PFSK-1 (cell line): ENCODE measurements around the gene ERBB4.

Experiments used
- FOXP2 ChIP-seq: optimal IDR thresholded peaks from 2 replicates; pipeline ENCODE3; 2011; ENCODE audit warnings: borderline replicate concordance, control low read depth, inconsistent platforms; ENCODE audit not compliant: insufficient read depth; ENCODE audit errors: extremely low read length, extremely low read depth
- POLR2AphosphoS5 ChIP-seq: IDR thresholded peaks from 2 replicates; pipeline ENCODE4 v1.6.1; 2012; ENCODE audit warnings: low read depth, mild to moderate bottlenecking, control low read depth, low read length, moderate library complexity
- SIN3A ChIP-seq: IDR thresholded peaks from 2 replicates; pipeline ENCODE4 v1.6.1; 2012; ENCODE audit warnings: mild to moderate bottlenecking, low read length, moderate library complexity, borderline replicate concordance; ENCODE audit not compliant: insufficient read depth
- TAF1 ChIP-seq: IDR thresholded peaks from 2 replicates; pipeline ENCODE4 v1.6.1; 2012; ENCODE audit warnings: low read length, control low read depth, borderline replicate concordance; ENCODE audit not compliant: insufficient read depth
- TF ChIP-seq, protein P1 (sequence below), 2 experiments: IDR thresholded peaks; 2 replicates each; pipeline versions ENCODE4 v1.6.1 to v1.8.0; 2011 to 2012; ENCODE audit warnings: low read depth in 2 of 2, low read length in 2 of 2, control low read depth in 1 of 2, inconsistent platforms in 1 of 2, mild to moderate bottlenecking in 1 of 2, moderate library complexity in 1 of 2; ENCODE audit not compliant: insufficient read depth in 1 of 2

The ERBB4 gene

DNA sequence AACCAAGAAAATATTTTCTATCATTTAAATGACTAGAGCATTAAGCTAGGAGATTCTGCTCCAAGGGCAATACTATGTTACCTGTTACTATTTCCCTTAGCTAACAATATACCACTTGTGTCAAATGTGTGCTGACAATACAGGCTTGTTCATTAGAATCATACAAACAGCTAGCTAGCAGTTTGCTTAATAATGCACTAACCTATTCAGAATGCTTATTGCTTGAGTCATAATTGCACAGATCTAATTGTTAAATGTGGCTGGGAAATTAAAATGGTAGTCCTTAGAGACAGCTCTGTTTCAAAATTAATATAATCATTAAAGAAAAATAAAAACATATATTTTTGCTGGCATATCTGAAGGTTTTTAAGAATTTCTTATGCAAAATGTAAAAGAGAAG lies 344.2 kb downstream of the ERBB4 start:
- TF ChIP-seq FOXP2 (no peak), TAF1 (no peak), SIN3A (no peak), POLR2AphosphoS5 (no peak)
- TF ChIP-seq, protein P1, sequence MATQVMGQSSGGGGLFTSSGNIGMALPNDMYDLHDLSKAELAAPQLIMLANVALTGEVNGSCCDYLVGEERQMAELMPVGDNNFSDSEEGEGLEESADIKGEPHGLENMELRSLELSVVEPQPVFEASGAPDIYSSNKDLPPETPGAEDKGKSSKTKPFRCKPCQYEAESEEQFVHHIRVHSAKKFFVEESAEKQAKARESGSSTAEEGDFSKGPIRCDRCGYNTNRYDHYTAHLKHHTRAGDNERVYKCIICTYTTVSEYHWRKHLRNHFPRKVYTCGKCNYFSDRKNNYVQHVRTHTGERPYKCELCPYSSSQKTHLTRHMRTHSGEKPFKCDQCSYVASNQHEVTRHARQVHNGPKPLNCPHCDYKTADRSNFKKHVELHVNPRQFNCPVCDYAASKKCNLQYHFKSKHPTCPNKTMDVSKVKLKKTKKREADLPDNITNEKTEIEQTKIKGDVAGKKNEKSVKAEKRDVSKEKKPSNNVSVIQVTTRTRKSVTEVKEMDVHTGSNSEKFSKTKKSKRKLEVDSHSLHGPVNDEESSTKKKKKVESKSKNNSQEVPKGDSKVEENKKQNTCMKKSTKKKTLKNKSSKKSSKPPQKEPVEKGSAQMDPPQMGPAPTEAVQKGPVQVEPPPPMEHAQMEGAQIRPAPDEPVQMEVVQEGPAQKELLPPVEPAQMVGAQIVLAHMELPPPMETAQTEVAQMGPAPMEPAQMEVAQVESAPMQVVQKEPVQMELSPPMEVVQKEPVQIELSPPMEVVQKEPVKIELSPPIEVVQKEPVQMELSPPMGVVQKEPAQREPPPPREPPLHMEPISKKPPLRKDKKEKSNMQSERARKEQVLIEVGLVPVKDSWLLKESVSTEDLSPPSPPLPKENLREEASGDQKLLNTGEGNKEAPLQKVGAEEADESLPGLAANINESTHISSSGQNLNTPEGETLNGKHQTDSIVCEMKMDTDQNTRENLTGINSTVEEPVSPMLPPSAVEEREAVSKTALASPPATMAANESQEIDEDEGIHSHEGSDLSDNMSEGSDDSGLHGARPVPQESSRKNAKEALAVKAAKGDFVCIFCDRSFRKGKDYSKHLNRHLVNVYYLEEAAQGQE (IDR thresholded peaks at IDR 0.05; ENCODE audit: insufficient read depth in 1 of 2, low read depth in 2 of 2, low read length in 2 of 2), result no peak

DNA sequence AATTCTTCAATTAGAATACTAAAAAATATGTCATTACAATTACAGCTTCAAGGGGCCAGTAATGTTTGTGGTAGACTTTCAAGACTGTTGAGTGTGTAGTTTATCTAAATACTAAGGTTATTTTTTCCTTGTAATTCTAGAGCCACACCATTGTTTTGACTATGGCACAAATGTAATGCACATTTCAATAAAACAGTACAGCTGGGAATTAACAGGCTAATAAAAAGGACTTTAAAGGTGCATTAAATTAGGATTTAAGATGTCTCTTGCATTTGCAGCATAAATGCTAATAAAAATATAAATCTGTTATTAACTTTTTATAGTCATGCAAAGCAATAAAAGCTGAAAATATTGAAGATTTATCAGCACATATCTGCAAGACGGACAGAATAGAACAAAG lies 344.8 kb downstream of the ERBB4 start:
- no peak for TF ChIP-seq POLR2AphosphoS5
- TF ChIP-seq FOXP2, result no peak
- no peak for TF ChIP-seq SIN3A
- TF ChIP-seq TAF1, result no peak
- TF ChIP-seq, protein P1 (IDR thresholded peaks at IDR 0.05; ENCODE audit: insufficient read depth in 1 of 2, low read depth in 2 of 2, low read length in 2 of 2), result no peak

DNA sequence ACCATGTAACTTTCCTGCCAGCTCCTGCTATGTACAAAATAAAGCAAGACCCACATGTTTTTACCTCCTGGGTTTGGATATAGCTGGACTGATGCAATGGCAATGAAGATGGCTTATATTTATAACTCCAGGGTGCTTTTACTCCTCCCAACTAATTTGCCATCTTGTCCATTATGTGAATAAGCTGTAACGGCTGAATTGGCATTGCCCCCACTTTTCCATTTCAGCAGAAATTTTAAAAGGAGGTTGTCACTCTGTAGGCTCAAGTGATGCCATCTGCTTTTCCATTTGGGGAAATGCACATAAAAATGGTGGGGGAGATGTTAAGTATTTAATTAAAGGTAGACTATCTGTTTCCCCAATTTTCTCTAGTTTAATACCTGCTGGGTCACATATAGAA lies 345.5 kb downstream of the ERBB4 start:
- TF ChIP-seq FOXP2, result no peak
- no peak for TF ChIP-seq TAF1
- no peak for TF ChIP-seq POLR2AphosphoS5
- TF ChIP-seq SIN3A, result no peak
- TF ChIP-seq, protein P1 (IDR thresholded peaks at IDR 0.05; ENCODE audit: insufficient read depth in 1 of 2, low read depth in 2 of 2, low read length in 2 of 2), result no peak

DNA sequence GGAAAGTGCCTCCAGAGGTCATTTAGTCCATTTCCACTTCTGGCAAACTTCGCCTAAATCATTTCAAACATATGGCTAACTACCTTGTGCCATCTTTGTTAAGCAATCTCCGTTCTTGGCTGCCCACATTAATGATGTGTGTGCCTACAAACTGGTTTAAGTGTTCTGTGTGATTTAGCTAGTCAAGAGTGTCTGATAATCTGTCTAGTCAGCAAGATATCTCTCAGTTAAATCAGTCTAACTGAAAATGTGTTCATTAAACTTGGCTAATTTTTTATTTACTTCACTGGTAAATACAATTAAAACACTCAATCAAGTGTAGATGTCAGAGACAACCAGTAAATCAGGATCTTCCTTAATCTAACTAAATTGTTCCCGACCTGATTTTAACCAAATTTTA lies 352.4 kb downstream of the ERBB4 start:
- no peak for TF ChIP-seq SIN3A
- TF ChIP-seq FOXP2, result no peak
- no peak for TF ChIP-seq TAF1
- no peak for TF ChIP-seq POLR2AphosphoS5
- TF ChIP-seq, protein P1 (IDR thresholded peaks at IDR 0.05; ENCODE audit: insufficient read depth in 1 of 2, low read depth in 2 of 2, low read length in 2 of 2), result no peak

DNA sequence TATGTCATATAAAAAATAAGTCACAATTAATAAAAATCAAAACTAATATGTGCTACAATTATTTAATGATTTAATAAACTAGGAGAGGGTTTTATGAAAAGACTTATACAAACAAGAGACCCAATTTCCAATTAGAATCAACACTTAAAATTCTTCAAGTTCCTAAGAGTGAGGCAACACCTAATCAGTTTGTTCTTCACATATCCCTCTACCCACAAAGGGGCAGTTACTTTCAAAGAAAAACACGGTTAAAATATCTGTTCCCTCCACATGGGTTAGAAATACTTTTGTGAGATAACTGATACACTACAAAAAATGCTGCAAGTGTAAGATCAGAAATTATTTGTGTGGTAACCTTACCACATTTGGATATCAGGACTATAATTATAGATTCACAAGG lies 357.0 kb downstream of the ERBB4 start:
- TF ChIP-seq POLR2AphosphoS5 (no peak), TAF1 (no peak), FOXP2 (no peak), SIN3A (no peak)
- TF ChIP-seq, protein P1 (IDR thresholded peaks at IDR 0.05; ENCODE audit: insufficient read depth in 1 of 2, low read depth in 2 of 2, low read length in 2 of 2), result no peak
